ENCODE data around the gene HSD17B13.

The HSD17B13 gene

GRCh38 chr4:87337361-87337760 lies 14.7 kb upstream of the HSD17B13 start:
- H2AFZ ChIP-seq, result no peak overlapping the region
- no peak overlapping the region for H3K9ac ChIP-seq
- no peaks in the 10 kb centered on the region for H3K36me3 ChIP-seq (ENCODE audit: control insufficient read depth, insufficient read depth, low read length)
- no peak overlapping the region for H3K4me2 ChIP-seq (ENCODE audit: low read length)
- no peak overlapping the region for H3K27ac ChIP-seq
- H3K4me1 ChIP-seq, result no peaks in the 10 kb centered on the region
- no peaks in the 10 kb centered on the region for H3K9me3 ChIP-seq (ENCODE audit: control insufficient read depth, low read length)
- H3K27me3 ChIP-seq (ENCODE audit: control insufficient read depth, insufficient read depth, low read length), result no peaks in the 10 kb centered on the region
- H3K79me2 ChIP-seq, result no peaks in the 10 kb centered on the region
- TF ChIP-seq CTCF (IDR thresholded peaks at IDR 0.05), result no peak
- no peak overlapping the region for H3K4me3 ChIP-seq (ENCODE audit: low read depth, low read length)

- TF ChIP-seq CTCF (IDR thresholded peaks at IDR 0.05), result no peak
- H3K4me3 ChIP-seq (ENCODE audit: low read depth, low read length), result no peak overlapping the region
- H3K79me2 ChIP-seq, result no peaks in the 10 kb centered on the region
- H3K36me3 ChIP-seq (ENCODE audit: control insufficient read depth, insufficient read depth, low read length), result no peaks in the 10 kb centered on the region
- no peak overlapping the region for H3K4me2 ChIP-seq (ENCODE audit: low read length)
- no peak overlapping the region for H3K27ac ChIP-seq
- H3K9ac ChIP-seq, result no peak overlapping the region
- no peak overlapping the region for H2AFZ ChIP-seq
- no peaks in the 10 kb centered on the region for H3K9me3 ChIP-seq (ENCODE audit: control insufficient read depth, low read length)
- no peaks in the 10 kb centered on the region for H3K4me1 ChIP-seq
- no peaks in the 10 kb centered on the region for H3K27me3 ChIP-seq (ENCODE audit: control insufficient read depth, insufficient read depth, low read length)
Observed at GRCh38 chr4:87333267-87333666, 10.6 kb upstream of the HSD17B13 start.

GRCh38 chr4:87330761-87331160 lies 8.1 kb upstream of the HSD17B13 start:
- no peak overlapping the region for H3K4me2 ChIP-seq (ENCODE audit: low read length)
- H3K4me1 ChIP-seq, result no peaks in the 10 kb centered on the region
- TF ChIP-seq CTCF (IDR thresholded peaks at IDR 0.05), result no peak

GRCh38 chr4:87327136-87327535 lies 4.5 kb upstream of the HSD17B13 start:
- no peak overlapping the region for H2AFZ ChIP-seq
- H3K4me1 ChIP-seq, result no peaks in the 10 kb centered on the region
- no peak for TF ChIP-seq CTCF (IDR thresholded peaks at IDR 0.05)
- no peak overlapping the region for H3K4me3 ChIP-seq (ENCODE audit: low read depth, low read length)
- no peaks in the 10 kb centered on the region for H3K27me3 ChIP-seq (ENCODE audit: control insufficient read depth, insufficient read depth, low read length)
- no peak overlapping the region for H3K9ac ChIP-seq
- H3K27ac ChIP-seq, result no peak overlapping the region
- H3K9me3 ChIP-seq (ENCODE audit: control insufficient read depth, low read length), result no peaks in the 10 kb centered on the region
- no peak overlapping the region for H3K4me2 ChIP-seq (ENCODE audit: low read length)
- no peaks in the 10 kb centered on the region for H3K79me2 ChIP-seq
- H3K36me3 ChIP-seq (ENCODE audit: control insufficient read depth, insufficient read depth, low read length), result no peaks in the 10 kb centered on the region

More at GRCh38 chr4:87330761-87331160, 8.1 kb upstream of the HSD17B13 start:
- Histone ChIP-seq H3K9ac (no peak overlapping the region), H3K4me3 (ENCODE audit: low read depth, low read length) (no peak overlapping the region), H3K9me3 (ENCODE audit: control insufficient read depth, low read length) (no peaks in the 10 kb centered on the region), H3K27ac (no peak overlapping the region), H2AFZ (no peak overlapping the region), H3K79me2 (no peaks in the 10 kb centered on the region), H3K27me3 (ENCODE audit: control insufficient read depth, insufficient read depth, low read length) (no peaks in the 10 kb centered on the region), H3K36me3 (ENCODE audit: control insufficient read depth, insufficient read depth, low read length) (no peaks in the 10 kb centered on the region)

GRCh38 chr4:87326460-87326859 lies 3.8 kb upstream of the HSD17B13 start:
- Histone ChIP-seq H3K27ac (no peak overlapping the region), H3K4me2 (ENCODE audit: low read length) (no peak overlapping the region), H3K36me3 (ENCODE audit: control insufficient read depth, insufficient read depth, low read length) (no peaks in the 10 kb centered on the region), H3K4me3 (ENCODE audit: low read depth, low read length) (no peak overlapping the region), H3K9me3 (ENCODE audit: control insufficient read depth, low read length) (no peaks in the 10 kb centered on the region), H3K79me2 (no peaks in the 10 kb centered on the region), H3K4me1 (no peaks in the 10 kb centered on the region), H3K27me3 (ENCODE audit: control insufficient read depth, insufficient read depth, low read length) (no peaks in the 10 kb centered on the region), H2AFZ (no peak overlapping the region), H3K9ac (no peak overlapping the region)
- TF ChIP-seq CTCF (IDR thresholded peaks at IDR 0.05), result no peak

Measured in parathyroid adenoma (tissue), 2 donors.